Epithelial cell of proximal tubule (primary cell): ENCODE results near the gene E2F6. TPM values are rescaled to one million over a fixed set of nuclear protein-coding genes. Genes with fewer than 3 reads are reported as not detected.

Source experiments
- DNase-seq: peaks from one replicate; pipeline ENCODE4 v3.0.0-alpha.2; 2011; ENCODE audit warnings: low read depth
- H3K4me3 ChIP-seq: 2 replicates; pipeline ENCODE4 v1.5.1; 2011; ENCODE audit warnings: low read depth, mild to moderate bottlenecking, low read length
- CTCF ChIP-seq: conservative IDR thresholded peaks from 2 replicates; pipeline ENCODE4 v1.5.1; 2012; ENCODE audit warnings: low read depth, mild to moderate bottlenecking, low read length
- total RNA-seq: library from RNA; depleted of rRNA; stranded (reverse); fragments of >200 nt; gene quantifications from 2 replicates; pipeline ENCODE4 v1.2.3, GENCODE V29; 2015

E2F6 gene
- total RNA-seq, 1 donor from 2014 or later: 11.0 TPM

- no peak for DNase-seq
- peak overlapping the region; percentile 70 for H3K4me3 ChIP-seq
- no peak for TF ChIP-seq CTCF
Observed at GRCh38 chr2:11465110-11465484, 864 bp downstream of the E2F6 start.

GRCh38 chr2:11459816-11460215, 6.1 kb downstream of the E2F6 start:
- TF ChIP-seq CTCF: no peak
- DNase-seq: no peak
- no peak overlapping the region for H3K4me3 ChIP-seq

GRCh38 chr2:11458753-11459152, 7.2 kb downstream of the E2F6 start:
- no peak for TF ChIP-seq CTCF
- DNase-seq: no peak
- no peak overlapping the region for H3K4me3 ChIP-seq

GRCh38 chr2:11457935-11458334, 8.0 kb downstream of the E2F6 start:
- DNase-seq: no peak
- no peak for TF ChIP-seq CTCF
- no peak overlapping the region for H3K4me3 ChIP-seq

GRCh38 chr2:11456251-11456650, 9.7 kb downstream of the E2F6 start:
- no peak overlapping the region for H3K4me3 ChIP-seq
- DNase-seq: no peak
- no peak for TF ChIP-seq CTCF

GRCh38 chr2:11454824-11455223, 11.1 kb downstream of the E2F6 start:
- no peak overlapping the region for H3K4me3 ChIP-seq
- TF ChIP-seq CTCF: no peak
- no peak for DNase-seq

- no peak for DNase-seq
- H3K4me3 ChIP-seq: no peak overlapping the region
- TF ChIP-seq CTCF: no peak
Observed at GRCh38 chr2:11450791-11451190, 15.2 kb downstream of the E2F6 start.
